Esophagus squamous epithelium (tissue), 5 donors: ENCODE data around the gene PRRC2B. TPM values are rescaled to one million over a fixed set of nuclear protein-coding genes. Genes with fewer than 3 reads are reported as not detected.
"Not testable (repeated sequence)": the region's sequence is repeated elsewhere in the genome, so short reads cannot be mapped to it uniquely, and the experiment has no call there.

Source experiments
- DNase-seq: peaks from one replicate; lab custom pipeline; 2025; lab: John Stamatoyannopoulos, UW
- H3K27ac ChIP-seq, 4 donors: fragments of 200-600 bp; sonication (generic); one replicate each; pipeline ENCODE4 v1.5.1; 2016 to 2019; ENCODE audit warnings: mild to moderate bottlenecking in 1 of 4
- H3K27me3 ChIP-seq, 4 donors: fragments of 200-600 bp; sonication (generic); 1 replicate in 3 of 4; 2 replicates in 1 of 4; pipeline versions ENCODE4 v1.5.1 to v1.6.0; 2017 to 2021; ENCODE audit warnings: antibody characterized with exemption in 1 of 4
- H3K36me3 ChIP-seq, 3 donors: fragments of 200-600 bp; sonication (generic); one replicate each; pipeline ENCODE4 v1.5.1; 2016 to 2019
- H3K4me1 ChIP-seq, 3 donors: fragments of 200-600 bp; sonication (generic); one replicate each; pipeline ENCODE4 v1.5.1; 2017 to 2019
- H3K4me3 ChIP-seq, 4 donors: fragments of 200-600 bp; sonication (generic); 1 replicate in 3 of 4; 2 replicates in 1 of 4; pipeline ENCODE4 v1.5.1; 2016 to 2019; ENCODE audit warnings: mild to moderate bottlenecking in 2 of 4, moderate library complexity in 1 of 4
- H3K9me3 ChIP-seq, 3 donors: fragments of 200-600 bp; sonication (generic); one replicate each; pipeline ENCODE4 v1.5.1; 2016 to 2019
- CTCF ChIP-seq, 6 experiments: fragments of 450-650 bp in 4 of 6; fragments of 200-600 bp in 2 of 6; sonication (generic) in 2 of 6; IDR thresholded peaks; one replicate each; pipeline ENCODE4 v1.5.1; 2016 to 2019; ENCODE audit warnings: antibody characterized with exemption in 6 of 6, mild to moderate bottlenecking in 4 of 6, moderate library complexity in 4 of 6
- POLR2A ChIP-seq, 4 donors: fragments of 450-650 bp; IDR thresholded peaks; one replicate each; pipeline ENCODE4 v1.6.1; 2017; ENCODE audit warnings: antibody characterized with exemption in 4 of 4, mild to moderate bottlenecking in 4 of 4, moderate library complexity in 3 of 4
- WGBS, 2 donors: methylation state at CpG; one replicate each; pipeline ENCODE4 v1.1.5; 2018; 5-methylcytosine and 5-hydroxymethylcytosine counted together
- intact Hi-C: fragments of 100-400 bp; cut with DNase I; formaldehyde crosslinking; loops from one replicate; pipeline ENCODE4 v1.15.0; 2022
- total RNA-seq, 4 donors: library from RNA; depleted of rRNA; stranded (reverse); fragments of >200 nt; gene quantifications; one replicate each; pipeline ENCODE4 v1.1.0, GENCODE V29; 2016
- donor health status: DM: yes; HTN: yes; CAD: no.

Gene PRRC2B
- total RNA-seq = 10 to 100 TPM; 46.6 to 73.8 (median 62.9) TPM

- no peaks in the 10 kb centered on the region for H3K9me3 ChIP-seq
- DNase-seq = no peak
- H3K4me1 ChIP-seq = peaks cover 34 to 51% (median 43%) of the 10 kb centered on the region in 3 donors
- peak within 1 kb of the TSS; percentile 91 to 100 (median 100) for H3K27ac ChIP-seq
- peak within 1 kb of the TSS; percentile 61 to 96 (median 92) for H3K4me3 ChIP-seq
- no peaks in the 10 kb centered on the region for H3K27me3 ChIP-seq
- TF ChIP-seq POLR2A (IDR thresholded peaks at IDR 0.05) = peak in 2 of 4 donors; percentile 57 to 63
- TF ChIP-seq CTCF (IDR thresholded peaks at IDR 0.05) = peak in 5 of 6 experiments; percentile 31 to 63 (median 39)
- 0 to 3% methylated on average over 7 to 11 of the region's 114 CpGs for WGBS, 2 donors
- intact Hi-C loops = no loop called here
- no peaks in the 10 kb centered on the region for H3K36me3 ChIP-seq
Measured at GRCh38 chr9:131393622-131394463, at the start of gene PRRC2B. PRRC2B (plus strand) TSS chr9:131394086; CDS start chr9:131430145, 36,059 bp downstream.

GRCh38 chr9:131344931-131345535 is 48.9 kb upstream of the PRRC2B start:
- intact Hi-C loops = not testable (repeated sequence)

GRCh38 chr9:131346559-131346958 is 47.3 kb upstream of the PRRC2B start:
- intact Hi-C loops = no loop called here
- DNase-seq = no peak
- peaks cover 4 to 12% (median 7%) of the 10 kb centered on the region in 3 donors for H3K4me1 ChIP-seq
- no peak overlapping the region for H3K27ac ChIP-seq
- no peaks in the 10 kb centered on the region for H3K9me3 ChIP-seq
- no peaks in the 10 kb centered on the region for H3K36me3 ChIP-seq
- WGBS, 2 donors = 75 to 93% methylated on average over 3 to 6 of the region's 6 CpGs
- peaks cover 0 to 33% (median 0%) of the 10 kb centered on the region in 4 donors for H3K27me3 ChIP-seq
- H3K4me3 ChIP-seq = no peak overlapping the region
- TF ChIP-seq POLR2A (IDR thresholded peaks at IDR 0.05) = no peak
- no peak for TF ChIP-seq CTCF (IDR thresholded peaks at IDR 0.05)

More at GRCh38 chr9:131344931-131345535, 48.9 kb upstream of the PRRC2B start:
- peaks cover 0 to 33% (median 0%) of the 10 kb centered on the region in 4 donors for H3K27me3 ChIP-seq
- not testable (repeated sequence) for H3K9me3 ChIP-seq, H3K4me3 ChIP-seq, H3K4me1 ChIP-seq, DNase-seq, H3K36me3 ChIP-seq, H3K27ac ChIP-seq
- WGBS, 2 donors = 87 to 93% methylated on average over 5 to 7 of the region's 11 CpGs

- no peak for DNase-seq
Measured at GRCh38 chr9:131347376-131348020, 46.4 kb upstream of the PRRC2B start.

More at GRCh38 chr9:131347376-131348020, 46.4 kb upstream of the PRRC2B start:
- TF ChIP-seq CTCF (IDR thresholded peaks at IDR 0.05) (no peak), POLR2A (IDR thresholded peaks at IDR 0.05) (no peak)
- Histone ChIP-seq H3K4me1 (peaks cover 4 to 12% (median 7%) of the 10 kb centered on the region in 3 donors), H3K27ac (no peak overlapping the region), H3K4me3 (no peak overlapping the region), H3K36me3 (no peaks in the 10 kb centered on the region), H3K27me3 (peaks cover 0 to 33% (median 0%) of the 10 kb centered on the region in 4 donors), H3K9me3 (no peaks in the 10 kb centered on the region)
- 53 to 62% methylated on average over 8 to 14 of the region's 19 CpGs for WGBS, 2 donors
- intact Hi-C loops = no loop called here
